Keratinocyte (primary cell): ENCODE data around the gene CPT1B. TPM values are rescaled to one million over a fixed set of nuclear protein-coding genes. Genes with fewer than 3 reads are reported as not detected.

Experiments
- DNase-seq: peaks from one replicate; pipeline ENCODE4 v3.0.0-alpha.2; 2011; ENCODE audit warnings: low read depth, missing footprints, low spot score
- FAIRE-seq: peaks from 2 replicates; lab custom pipeline; 2011; peaks lifted over from hg19 to GRCh38; lab: Jason Lieb, UNC
- H2AFZ ChIP-seq: 2 replicates; pipeline ENCODE4 v1.6.0; 2012; ENCODE audit warnings: low read length, control low read depth, inconsistent platforms; ENCODE audit not compliant: control insufficient read depth
- H3K27ac ChIP-seq: 2 replicates; pipeline ENCODE4 v1.5.1; 2011; ENCODE audit warnings: low read length; ENCODE audit not compliant: control insufficient read depth, insufficient read depth
- H3K27me3 ChIP-seq: 3 replicates; pipeline ENCODE4 v1.6.0; 2011; ENCODE audit warnings: low read length; ENCODE audit not compliant: control insufficient read depth, insufficient read depth; ENCODE audit errors: extremely low read depth
- H3K36me3 ChIP-seq, 2 experiments: 2 replicates in 1 of 2; 3 replicates in 1 of 2; pipeline ENCODE4 v1.5.1; 2011; ENCODE audit warnings: low read length in 2 of 2, mild to moderate bottlenecking in 1 of 2; ENCODE audit not compliant: control insufficient read depth in 2 of 2, insufficient read depth in 2 of 2; ENCODE audit errors: extremely low read depth in 1 of 2
- H3K4me1 ChIP-seq: 3 replicates; pipeline ENCODE4 v1.5.1; 2011; ENCODE audit warnings: low read length; ENCODE audit not compliant: control insufficient read depth, insufficient read depth; ENCODE audit errors: extremely low read depth
- H3K4me2 ChIP-seq: 3 replicates; pipeline ENCODE4 v1.6.0; 2011; ENCODE audit warnings: low read depth, low read length; ENCODE audit not compliant: control insufficient read depth, insufficient read depth; ENCODE audit errors: extremely low read depth
- H3K4me3 ChIP-seq, 3 experiments: fragments of 200-600 bp in 1 of 3; sonication (generic) in 1 of 3; 2 replicates in 2 of 3; 3 replicates in 1 of 3; pipeline ENCODE4 v1.5.1; 2011 to 2016; ENCODE audit warnings: low read length in 3 of 3, mild to moderate bottlenecking in 3 of 3, control low read depth in 2 of 3, inconsistent platforms in 1 of 3, low read depth in 1 of 3, mixed read lengths in 1 of 3, mixed run types in 1 of 3, moderate library complexity in 1 of 3; ENCODE audit not compliant: control insufficient read depth in 2 of 3, insufficient read depth in 2 of 3; ENCODE audit errors: extremely low read depth in 1 of 3
- H3K79me2 ChIP-seq: 2 replicates; pipeline ENCODE4 v1.6.0; 2012; ENCODE audit warnings: low read length; ENCODE audit not compliant: control insufficient read depth, insufficient read depth
- H3K9ac ChIP-seq: 3 replicates; pipeline ENCODE4 v1.6.0; 2011; ENCODE audit warnings: low read length; ENCODE audit not compliant: control insufficient read depth, insufficient read depth; ENCODE audit errors: extremely low read depth
- H3K9me1 ChIP-seq: 3 replicates; pipeline ENCODE4 v1.6.0; 2011; ENCODE audit warnings: low read length; ENCODE audit not compliant: control insufficient read depth, insufficient read depth; ENCODE audit errors: extremely low read depth
- H3K9me3 ChIP-seq: 2 replicates; pipeline ENCODE4 v1.5.1; 2012; ENCODE audit warnings: low read depth, low read length; ENCODE audit not compliant: control insufficient read depth
- H4K20me1 ChIP-seq: 3 replicates; pipeline ENCODE4 v1.6.0; 2011; ENCODE audit warnings: low read length; ENCODE audit not compliant: control insufficient read depth, insufficient read depth; ENCODE audit errors: extremely low read depth
- CTCF ChIP-seq, 3 experiments: IDR thresholded peaks in 1 of 3; conservative IDR thresholded peaks in 1 of 3; optimal IDR thresholded peaks in 1 of 3; 2 replicates in 2 of 3; 3 replicates in 1 of 3; pipeline versions ENCODE3 to v1.5.1; 2011; ENCODE audit warnings: low read length in 3 of 3, mild to moderate bottlenecking in 3 of 3, moderate library complexity in 2 of 3, control low read depth in 1 of 3, inconsistent platforms in 1 of 3; ENCODE audit not compliant: insufficient read depth in 2 of 3; ENCODE audit errors: extremely low read depth in 1 of 3
- EZH2 ChIP-seq: IDR thresholded peaks from one replicate; pipeline ENCODE4 v1.6.1; 2012; ENCODE audit warnings: inconsistent platforms, mild to moderate bottlenecking, low read length, moderate library complexity
- dilution Hi-C: fragments of 300-500 bp; cut with MboI; formaldehyde crosslinking; loops from one replicate; pipeline ENCODE4 v1.7.0; 2020; ENCODE audit warnings: low sequenced_read_pairs; ENCODE audit not compliant: extremely low pct_ligation_motif_present
- polyA plus RNA-seq, 5 experiments: library from polyadenylated mRNA; depleted of rRNA in 3 of 5; stranded (reverse) in 3 of 5; stranded (forward) in 1 of 5; unstranded in 1 of 5; fragments of >200 nt; gene quantifications; 1 replicate in 1 of 5; 2 replicates in 3 of 5; 3 replicates in 1 of 5; pipeline versions ENCODE4 v1.2.1 to v1.2.3, GENCODE V29; 2011 to 2012; ENCODE audit warnings: missing spikeins in 2 of 5, low read depth in 1 of 5, low replicate concordance in 1 of 5

CPT1B gene
- polyA plus RNA-seq, 1 donor (not counting 4 experiments of a cell fraction or from before 2014, with no cell fraction given): 11.0 TPM

GRCh38 chr22:50573491-50574382 lies 4.5 kb downstream of the CPT1B start:
- H3K27me3 ChIP-seq: no peaks in the 10 kb centered on the region
- H3K9me3 ChIP-seq: no peaks in the 10 kb centered on the region
- H3K9ac ChIP-seq: no peak overlapping the region
- peaks cover 19 to 30% of the 10 kb centered on the region in 2 experiments for H3K36me3 ChIP-seq
- H3K4me3 ChIP-seq: no peak overlapping the region
- H3K4me1 ChIP-seq: no peaks in the 10 kb centered on the region
- DNase-seq (no peak), FAIRE-seq (no peak)
- no peaks in the 10 kb centered on the region for H3K79me2 ChIP-seq
- no peak overlapping the region for H3K27ac ChIP-seq
- no peaks in the 10 kb centered on the region for H3K9me1 ChIP-seq
- no peaks in the 10 kb centered on the region for H4K20me1 ChIP-seq
- TF ChIP-seq EZH2 (no peak), CTCF (optimal IDR thresholded peaks at IDR 0.05 in 1 of 3, IDR thresholded peaks at IDR 0.05 in 1 of 3, conservative IDR thresholded peaks at IDR 0.05 in 1 of 3; ENCODE audit: extremely low read depth in 1 of 3, insufficient read depth in 2 of 3, low read length in 3 of 3) (no peak)
- no peak overlapping the region for H3K4me2 ChIP-seq
- dilution Hi-C loops: no loop called here
- H2AFZ ChIP-seq: no peak overlapping the region

DNA sequence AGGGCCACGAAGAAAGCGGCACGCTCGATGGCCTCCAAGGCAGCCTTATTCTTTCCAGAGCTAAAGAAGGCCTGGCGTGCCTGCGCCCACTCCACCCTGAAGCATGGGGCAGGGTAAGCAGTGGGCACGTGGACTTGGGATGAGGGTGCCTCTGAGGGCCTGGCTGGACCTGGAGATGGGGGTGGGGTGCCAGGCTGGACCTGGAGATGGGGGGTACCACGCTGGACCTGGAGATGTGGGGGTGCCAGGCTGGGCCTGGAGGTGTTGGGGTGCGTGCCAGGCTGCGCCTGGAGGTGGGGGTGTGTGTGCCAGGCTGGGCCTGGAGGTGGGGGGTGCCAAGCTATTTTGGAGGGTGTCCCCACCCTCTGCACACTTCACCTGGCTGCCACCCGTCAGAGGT lies 5.3 kb downstream of the CPT1B start:
- dilution Hi-C loops: no loop called here
- no peaks in the 10 kb centered on the region for H3K4me1 ChIP-seq
- H3K27ac ChIP-seq: no peak overlapping the region
- no peak overlapping the region for H3K4me2 ChIP-seq
- no peaks in the 10 kb centered on the region for H3K9me1 ChIP-seq
- H3K27me3 ChIP-seq: no peaks in the 10 kb centered on the region
- no peak for TF ChIP-seq CTCF (optimal IDR thresholded peaks at IDR 0.05 in 1 of 3, IDR thresholded peaks at IDR 0.05 in 1 of 3, conservative IDR thresholded peaks at IDR 0.05 in 1 of 3; ENCODE audit: extremely low read depth in 1 of 3, insufficient read depth in 2 of 3, low read length in 3 of 3)
- no peak for TF ChIP-seq EZH2
- H2AFZ ChIP-seq: no peak overlapping the region
- FAIRE-seq (no peak), DNase-seq (no peak)
- peaks cover 16 to 32% of the 10 kb centered on the region in 2 experiments for H3K36me3 ChIP-seq
- no peak overlapping the region for H3K9ac ChIP-seq
- H3K79me2 ChIP-seq: no peaks in the 10 kb centered on the region
- H3K9me3 ChIP-seq: no peaks in the 10 kb centered on the region
- no peak overlapping the region for H3K4me3 ChIP-seq
- H4K20me1 ChIP-seq: no peaks in the 10 kb centered on the region
